Thyroid gland (tissue), 4 donors: ENCODE data around the gene TBC1D8.

Experiments used
- POLR2A ChIP-seq, 2 donors: fragments of 450-650 bp; IDR thresholded peaks; one replicate each; pipeline ENCODE4 v1.6.1; 2017; ENCODE audit warnings: antibody characterized with exemption in 2 of 2, mild to moderate bottlenecking in 2 of 2, moderate library complexity in 1 of 2
- TF ChIP-seq, protein P1 (sequence below), 6 experiments: fragments of 200-600 bp in 3 of 6; fragments of 450-650 bp in 3 of 6; sonication (generic) in 3 of 6; IDR thresholded peaks; one replicate each; pipeline ENCODE4 v1.5.1; 2016 to 2019; ENCODE audit warnings: antibody characterized with exemption in 6 of 6, mild to moderate bottlenecking in 2 of 6, inconsistent platforms in 1 of 6, moderate library complexity in 1 of 6

DNA sequence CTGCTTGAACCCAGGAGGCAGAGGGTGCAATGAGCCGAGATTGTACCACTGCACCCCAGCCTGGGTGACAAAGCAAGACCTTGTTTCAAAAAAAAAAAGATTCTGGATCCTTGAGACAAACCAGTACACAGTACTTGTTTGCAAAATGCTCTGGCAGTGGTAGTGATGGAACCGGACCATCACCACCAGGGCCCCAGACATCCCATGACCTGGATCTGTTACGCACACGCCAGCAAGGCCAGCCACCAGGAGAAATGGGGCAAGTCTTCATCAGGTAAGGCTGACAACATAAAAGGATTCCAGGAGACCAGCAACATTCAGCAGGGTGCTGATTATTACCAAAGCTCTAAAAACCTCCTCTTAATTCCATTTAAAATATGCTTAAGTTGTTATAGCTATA lies 35.5 kb downstream of the TBC1D8 start:
- TF ChIP-seq POLR2A (IDR thresholded peaks at IDR 0.05), result no peak
- TF ChIP-seq, protein P1, sequence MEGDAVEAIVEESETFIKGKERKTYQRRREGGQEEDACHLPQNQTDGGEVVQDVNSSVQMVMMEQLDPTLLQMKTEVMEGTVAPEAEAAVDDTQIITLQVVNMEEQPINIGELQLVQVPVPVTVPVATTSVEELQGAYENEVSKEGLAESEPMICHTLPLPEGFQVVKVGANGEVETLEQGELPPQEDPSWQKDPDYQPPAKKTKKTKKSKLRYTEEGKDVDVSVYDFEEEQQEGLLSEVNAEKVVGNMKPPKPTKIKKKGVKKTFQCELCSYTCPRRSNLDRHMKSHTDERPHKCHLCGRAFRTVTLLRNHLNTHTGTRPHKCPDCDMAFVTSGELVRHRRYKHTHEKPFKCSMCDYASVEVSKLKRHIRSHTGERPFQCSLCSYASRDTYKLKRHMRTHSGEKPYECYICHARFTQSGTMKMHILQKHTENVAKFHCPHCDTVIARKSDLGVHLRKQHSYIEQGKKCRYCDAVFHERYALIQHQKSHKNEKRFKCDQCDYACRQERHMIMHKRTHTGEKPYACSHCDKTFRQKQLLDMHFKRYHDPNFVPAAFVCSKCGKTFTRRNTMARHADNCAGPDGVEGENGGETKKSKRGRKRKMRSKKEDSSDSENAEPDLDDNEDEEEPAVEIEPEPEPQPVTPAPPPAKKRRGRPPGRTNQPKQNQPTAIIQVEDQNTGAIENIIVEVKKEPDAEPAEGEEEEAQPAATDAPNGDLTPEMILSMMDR (IDR thresholded peaks at IDR 0.05), result no peak
